B cell (primary cell): ENCODE measurements around the gene FOXD3.

Experiments
- EZH2 ChIP-seq: IDR thresholded peaks from 2 replicates; pipeline ENCODE4 v1.6.1; 2012; ENCODE audit warnings: borderline replicate concordance, low read depth, mild to moderate bottlenecking, moderate library complexity, low read length; ENCODE audit not compliant: insufficient read depth, poor library complexity, severe bottlenecking
- TF ChIP-seq, protein P1 (sequence below): fragments of 200-600 bp; IDR thresholded peaks from one replicate; pipeline ENCODE4 v1.8.0; 2022; ENCODE audit warnings: antibody characterized with exemption, mild to moderate bottlenecking

DNA sequence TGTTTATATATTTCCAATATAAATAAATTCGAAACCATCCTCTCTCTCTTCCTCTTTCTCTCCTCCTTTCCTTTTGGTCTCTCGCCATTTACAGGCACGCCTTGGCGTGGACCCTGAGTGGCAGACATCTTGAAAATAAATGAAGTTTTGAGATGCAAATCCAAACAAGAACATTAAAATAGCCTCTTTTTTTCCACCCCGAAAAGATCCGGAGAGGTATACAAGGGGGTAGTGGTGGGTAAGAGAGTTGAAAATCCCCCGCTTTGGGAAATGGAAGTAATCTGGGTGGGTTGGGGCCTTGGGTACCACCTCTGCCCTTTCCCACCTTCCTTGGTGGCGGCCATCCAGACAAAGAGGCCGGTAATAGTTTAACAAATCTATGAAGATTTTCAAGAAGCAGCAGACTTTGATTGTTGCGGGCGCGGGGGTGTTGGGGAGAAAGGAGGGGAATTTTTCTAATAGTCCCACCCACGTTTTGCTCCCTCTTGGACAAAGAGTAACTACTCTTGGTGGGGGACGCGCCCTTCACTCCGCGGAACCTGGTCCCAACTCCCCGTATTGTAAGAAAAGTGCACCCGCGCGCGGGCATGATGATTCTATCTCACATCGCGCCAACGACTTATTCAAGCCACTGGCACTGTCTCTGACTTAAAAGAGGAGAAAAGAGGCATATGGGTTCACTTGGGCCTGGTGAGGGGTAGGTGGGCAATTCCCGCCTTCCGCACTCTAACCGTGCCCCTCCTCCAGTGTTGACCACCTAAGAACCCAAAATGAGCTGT lies 4.0 kb upstream of the FOXD3 start:
- no peak for TF ChIP-seq EZH2
- TF ChIP-seq, protein P1, sequence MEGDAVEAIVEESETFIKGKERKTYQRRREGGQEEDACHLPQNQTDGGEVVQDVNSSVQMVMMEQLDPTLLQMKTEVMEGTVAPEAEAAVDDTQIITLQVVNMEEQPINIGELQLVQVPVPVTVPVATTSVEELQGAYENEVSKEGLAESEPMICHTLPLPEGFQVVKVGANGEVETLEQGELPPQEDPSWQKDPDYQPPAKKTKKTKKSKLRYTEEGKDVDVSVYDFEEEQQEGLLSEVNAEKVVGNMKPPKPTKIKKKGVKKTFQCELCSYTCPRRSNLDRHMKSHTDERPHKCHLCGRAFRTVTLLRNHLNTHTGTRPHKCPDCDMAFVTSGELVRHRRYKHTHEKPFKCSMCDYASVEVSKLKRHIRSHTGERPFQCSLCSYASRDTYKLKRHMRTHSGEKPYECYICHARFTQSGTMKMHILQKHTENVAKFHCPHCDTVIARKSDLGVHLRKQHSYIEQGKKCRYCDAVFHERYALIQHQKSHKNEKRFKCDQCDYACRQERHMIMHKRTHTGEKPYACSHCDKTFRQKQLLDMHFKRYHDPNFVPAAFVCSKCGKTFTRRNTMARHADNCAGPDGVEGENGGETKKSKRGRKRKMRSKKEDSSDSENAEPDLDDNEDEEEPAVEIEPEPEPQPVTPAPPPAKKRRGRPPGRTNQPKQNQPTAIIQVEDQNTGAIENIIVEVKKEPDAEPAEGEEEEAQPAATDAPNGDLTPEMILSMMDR = no peak
